Progenitor cell of endocrine pancreas (in vitro differentiated cells): ENCODE results near the gene WDR59. TPM values are rescaled to one million over a fixed set of nuclear protein-coding genes. Genes with fewer than 3 reads are reported as not detected.
"Not testable (repeated sequence)": the region's sequence is repeated elsewhere in the genome, so short reads cannot be mapped to it uniquely, and the experiment has no call there.

ENCODE experiments used
- DNase-seq: peaks from one replicate; pipeline ENCODE4 v3.0.0; 2021; ENCODE audit warnings: low spot score; ENCODE audit not compliant: unreplicated experiment
- H3K27ac Mint-ChIP-seq: 2 replicates; pipeline ENCODE4 v1.8.0; 2021; ENCODE audit warnings: mild to moderate bottlenecking, moderate library complexity, mixed read lengths
- H3K27me3 Mint-ChIP-seq: 2 replicates; pipeline ENCODE4 v1.8.0; 2021; ENCODE audit warnings: mixed read lengths
- H3K36me3 Mint-ChIP-seq: 2 replicates; pipeline ENCODE4 v1.8.0; 2022; ENCODE audit warnings: mixed read lengths; ENCODE audit not compliant: insufficient read depth
- H3K4me1 Mint-ChIP-seq: 2 replicates; pipeline ENCODE4 v1.8.0; 2021; ENCODE audit warnings: low read depth, mixed read lengths
- H3K4me3 Mint-ChIP-seq: 2 replicates; pipeline ENCODE4 v1.8.0; 2021; ENCODE audit warnings: low read depth, mild to moderate bottlenecking, moderate library complexity, mixed read lengths
- H3K9me3 Mint-ChIP-seq: 2 replicates; pipeline ENCODE4 v1.8.0; 2021; ENCODE audit warnings: low read depth, mixed read lengths
- total RNA-seq: library from RNA; stranded (reverse); gene quantifications from 2 replicates; pipeline ENCODE4 v1.2.1, GENCODE V29; 2021
- TF ChIP-seq, protein P1 (sequence below): fragments of 200-600 bp; sonication (generic); IDR thresholded peaks from one replicate; pipeline ENCODE4 v1.5.0; 2021; ENCODE audit warnings: antibody characterized with exemption, mild to moderate bottlenecking; ENCODE audit not compliant: unreplicated experiment

WDR59 gene
- total RNA-seq, 1 donor from 2014 or later: 154 TPM

DNA sequence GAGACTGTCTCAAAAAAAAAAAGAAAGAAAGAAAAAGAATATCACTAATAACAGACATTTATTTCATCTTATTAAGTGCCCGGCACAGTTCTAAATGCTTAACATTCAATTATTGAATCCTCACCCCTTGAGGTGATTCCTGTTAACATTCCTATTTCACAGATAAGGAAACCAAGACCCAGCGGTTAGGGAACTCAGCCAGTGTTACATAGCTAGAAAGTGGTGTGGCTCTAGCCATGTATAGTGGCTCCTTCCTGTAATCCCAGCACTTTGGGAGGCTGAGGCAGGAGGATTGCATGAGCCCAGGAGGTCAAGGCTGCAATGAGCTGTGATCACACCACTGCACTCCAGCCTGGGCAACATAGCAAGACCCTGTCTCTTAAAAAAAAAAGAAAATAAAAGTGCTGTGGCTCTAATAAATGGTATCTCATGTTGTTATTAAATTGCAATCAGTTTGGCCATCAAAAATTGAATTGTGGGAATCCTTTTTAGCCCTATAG, 42.0 kb upstream of the WDR59 start:
- TF ChIP-seq, protein P1, sequence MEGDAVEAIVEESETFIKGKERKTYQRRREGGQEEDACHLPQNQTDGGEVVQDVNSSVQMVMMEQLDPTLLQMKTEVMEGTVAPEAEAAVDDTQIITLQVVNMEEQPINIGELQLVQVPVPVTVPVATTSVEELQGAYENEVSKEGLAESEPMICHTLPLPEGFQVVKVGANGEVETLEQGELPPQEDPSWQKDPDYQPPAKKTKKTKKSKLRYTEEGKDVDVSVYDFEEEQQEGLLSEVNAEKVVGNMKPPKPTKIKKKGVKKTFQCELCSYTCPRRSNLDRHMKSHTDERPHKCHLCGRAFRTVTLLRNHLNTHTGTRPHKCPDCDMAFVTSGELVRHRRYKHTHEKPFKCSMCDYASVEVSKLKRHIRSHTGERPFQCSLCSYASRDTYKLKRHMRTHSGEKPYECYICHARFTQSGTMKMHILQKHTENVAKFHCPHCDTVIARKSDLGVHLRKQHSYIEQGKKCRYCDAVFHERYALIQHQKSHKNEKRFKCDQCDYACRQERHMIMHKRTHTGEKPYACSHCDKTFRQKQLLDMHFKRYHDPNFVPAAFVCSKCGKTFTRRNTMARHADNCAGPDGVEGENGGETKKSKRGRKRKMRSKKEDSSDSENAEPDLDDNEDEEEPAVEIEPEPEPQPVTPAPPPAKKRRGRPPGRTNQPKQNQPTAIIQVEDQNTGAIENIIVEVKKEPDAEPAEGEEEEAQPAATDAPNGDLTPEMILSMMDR: no peak
- no peaks in the 10 kb centered on the region for H3K27me3 Mint-ChIP-seq
- H3K4me1 Mint-ChIP-seq: peaks cover 1% of the 10 kb centered on the region
- H3K4me3 Mint-ChIP-seq: no peak overlapping the region
- H3K36me3 Mint-ChIP-seq: peaks cover 8% of the 10 kb centered on the region
- H3K9me3 Mint-ChIP-seq: peaks cover 3% of the 10 kb centered on the region
- DNase-seq: no peak
- no peak overlapping the region for H3K27ac Mint-ChIP-seq

DNA sequence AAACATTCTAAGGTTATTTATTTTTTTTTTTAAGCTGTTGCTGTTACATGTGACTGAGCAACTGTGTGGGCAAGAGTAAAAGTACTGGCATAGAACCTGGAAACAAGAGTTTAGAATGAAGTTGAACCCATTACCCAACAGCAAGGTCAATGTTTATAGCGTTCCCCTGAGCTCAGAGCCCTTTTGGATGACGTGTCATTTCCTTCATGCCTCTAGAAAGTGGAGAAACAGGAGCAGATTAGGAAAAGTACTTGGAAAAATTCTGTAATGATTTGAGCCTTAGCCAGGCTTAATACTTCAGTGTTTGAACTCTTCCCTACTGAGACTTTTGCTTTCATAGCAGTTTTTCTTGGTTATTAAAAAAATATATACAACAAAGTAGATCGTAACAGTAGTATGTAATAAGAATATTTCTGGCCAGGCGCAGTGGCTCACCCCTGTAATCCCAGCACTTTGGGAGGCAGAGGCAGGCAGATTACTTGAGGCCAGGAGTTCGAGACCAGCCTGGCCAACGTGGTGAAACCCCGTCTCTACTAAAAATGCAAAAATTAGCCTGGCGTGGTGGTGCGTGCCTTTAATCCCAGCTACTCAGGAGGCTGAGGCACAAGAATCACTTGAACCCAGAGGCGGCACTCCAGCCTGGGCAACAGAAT, 41.4 kb upstream of the WDR59 start:
- H3K4me1 Mint-ChIP-seq: not testable (repeated sequence)

DNA sequence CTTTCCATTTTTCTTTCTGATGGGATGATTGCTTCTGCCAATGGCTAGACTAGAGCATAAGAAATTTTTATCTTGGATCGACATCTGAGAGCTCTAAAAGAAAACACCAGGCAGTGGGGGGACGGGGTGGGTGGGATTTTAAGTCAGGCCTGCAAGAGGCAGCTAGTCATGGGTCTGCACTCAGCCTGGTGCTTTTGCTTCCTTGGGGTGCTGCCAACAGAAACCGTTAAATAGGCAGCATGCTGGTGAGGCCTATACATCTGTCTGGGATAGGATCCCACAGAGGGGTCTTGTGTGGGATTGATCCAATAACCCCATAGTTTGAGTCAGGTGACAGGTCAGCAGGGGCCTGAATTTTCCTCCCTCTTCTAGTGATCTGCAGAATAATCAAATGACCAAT, 40.8 kb upstream of the WDR59 start:
- Mint-ChIP-seq H3K27ac (peak overlapping the region; percentile 14), H3K36me3 (peaks cover 20% of the 10 kb centered on the region)
- TF ChIP-seq, protein P1: no peak

More for the DNA sequence above, 41.4 kb upstream of the WDR59 start:
- H3K4me3 Mint-ChIP-seq, H3K27ac Mint-ChIP-seq, DNase-seq, H3K9me3 Mint-ChIP-seq, H3K27me3 Mint-ChIP-seq: not testable (repeated sequence)
- peaks cover 14% of the 10 kb centered on the region for H3K36me3 Mint-ChIP-seq

DNA sequence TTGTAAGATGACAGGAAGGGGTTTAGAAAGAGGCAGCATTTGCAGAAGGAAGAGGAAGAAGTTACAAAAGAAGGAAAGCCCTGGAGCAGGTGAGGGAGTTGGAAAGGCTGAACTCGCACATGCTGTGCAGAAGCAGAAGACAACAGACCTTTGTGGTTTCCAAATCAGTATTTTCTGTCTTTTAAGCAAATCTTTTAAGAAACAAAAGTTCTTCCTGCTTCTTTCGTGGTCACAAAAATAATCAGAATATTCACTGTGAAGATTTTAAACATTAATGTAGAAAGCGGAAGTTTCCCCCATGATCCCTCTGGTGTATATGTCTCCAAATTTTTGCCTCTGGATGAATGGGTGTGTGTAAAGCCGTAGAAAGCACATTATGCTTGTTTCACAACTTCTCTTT, 39.7 kb upstream of the WDR59 start:
- no peaks in the 10 kb centered on the region for H3K27me3 Mint-ChIP-seq
- no peak for DNase-seq
- TF ChIP-seq, protein P1: no peak
- no peak overlapping the region for H3K27ac Mint-ChIP-seq
- H3K36me3 Mint-ChIP-seq: peaks cover 26% of the 10 kb centered on the region
- H3K9me3 Mint-ChIP-seq: peaks cover 19% of the 10 kb centered on the region
- H3K4me3 Mint-ChIP-seq: no peak overlapping the region
- peaks cover 1% of the 10 kb centered on the region for H3K4me1 Mint-ChIP-seq

More for the DNA sequence above, 40.8 kb upstream of the WDR59 start:
- H3K4me1 Mint-ChIP-seq: peaks cover 1% of the 10 kb centered on the region
- H3K4me3 Mint-ChIP-seq: no peak overlapping the region
- peaks cover 14% of the 10 kb centered on the region for H3K9me3 Mint-ChIP-seq
- no peaks in the 10 kb centered on the region for H3K27me3 Mint-ChIP-seq
- DNase-seq: no peak

DNA sequence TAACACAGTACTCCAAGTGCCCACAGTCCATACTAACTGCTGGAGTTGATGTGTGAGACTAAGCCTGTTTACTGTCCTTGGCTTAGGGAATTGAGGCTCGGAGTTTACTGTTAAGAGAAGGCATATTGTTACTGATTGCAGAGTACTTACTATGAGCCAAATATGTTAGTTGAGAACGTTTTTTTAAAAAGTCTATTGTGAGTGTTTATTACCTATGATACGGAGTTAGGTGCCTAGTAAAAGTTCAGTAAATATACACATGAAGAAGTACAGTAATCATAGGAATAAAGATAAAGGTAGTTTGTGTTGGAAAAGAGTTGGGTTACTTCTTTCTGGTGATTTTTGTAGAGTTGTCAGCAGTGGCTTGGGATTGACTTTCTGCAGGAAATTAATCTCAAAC, 39.3 kb upstream of the WDR59 start:
- DNase-seq: no peak
- Mint-ChIP-seq H3K36me3 (peaks cover 29% of the 10 kb centered on the region), H3K4me3 (no peak overlapping the region), H3K4me1 (peaks cover 1% of the 10 kb centered on the region), H3K27me3 (no peaks in the 10 kb centered on the region), H3K27ac (peak overlapping the region; percentile 43), H3K9me3 (peaks cover 21% of the 10 kb centered on the region)
- TF ChIP-seq, protein P1: no peak

DNA sequence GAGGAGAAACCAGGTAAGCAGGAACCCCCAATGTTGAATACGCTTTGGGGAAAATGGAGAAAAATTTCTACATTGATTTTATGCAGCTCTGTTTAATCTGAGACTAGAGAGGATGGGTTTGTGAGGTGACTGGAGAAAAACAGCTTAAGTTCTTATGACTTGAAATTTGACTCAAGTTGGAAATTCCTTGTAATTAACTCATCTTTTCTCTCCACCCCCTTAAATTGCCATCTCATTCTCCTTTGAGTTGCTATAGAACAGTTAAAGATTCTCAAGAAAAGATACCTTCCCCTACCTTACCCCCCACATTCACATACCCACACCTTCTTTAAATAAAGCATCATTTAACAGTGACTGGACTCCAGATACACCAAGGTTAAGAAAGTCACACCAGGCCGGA, 38.1 kb upstream of the WDR59 start:
- no peak for DNase-seq
- Mint-ChIP-seq H3K27ac (no peak overlapping the region), H3K36me3 (peaks cover 29% of the 10 kb centered on the region), H3K4me1 (peaks cover 5% of the 10 kb centered on the region), H3K27me3 (no peaks in the 10 kb centered on the region), H3K9me3 (peaks cover 21% of the 10 kb centered on the region), H3K4me3 (no peak overlapping the region)
- TF ChIP-seq, protein P1: no peak
